ENCODE data around the gene SLC16A1. TPM values are rescaled to one million over a fixed set of nuclear protein-coding genes. Genes with fewer than 3 reads are reported as not detected.
"Not testable (repeated sequence)": the region's sequence is repeated elsewhere in the genome, so short reads cannot be mapped to it uniquely, and the experiment has no call there.

The SLC16A1 gene
- total and polyA plus RNA-seq, 9 donors = 10.3 to 38.8 (median 23.3) TPM

DNA sequence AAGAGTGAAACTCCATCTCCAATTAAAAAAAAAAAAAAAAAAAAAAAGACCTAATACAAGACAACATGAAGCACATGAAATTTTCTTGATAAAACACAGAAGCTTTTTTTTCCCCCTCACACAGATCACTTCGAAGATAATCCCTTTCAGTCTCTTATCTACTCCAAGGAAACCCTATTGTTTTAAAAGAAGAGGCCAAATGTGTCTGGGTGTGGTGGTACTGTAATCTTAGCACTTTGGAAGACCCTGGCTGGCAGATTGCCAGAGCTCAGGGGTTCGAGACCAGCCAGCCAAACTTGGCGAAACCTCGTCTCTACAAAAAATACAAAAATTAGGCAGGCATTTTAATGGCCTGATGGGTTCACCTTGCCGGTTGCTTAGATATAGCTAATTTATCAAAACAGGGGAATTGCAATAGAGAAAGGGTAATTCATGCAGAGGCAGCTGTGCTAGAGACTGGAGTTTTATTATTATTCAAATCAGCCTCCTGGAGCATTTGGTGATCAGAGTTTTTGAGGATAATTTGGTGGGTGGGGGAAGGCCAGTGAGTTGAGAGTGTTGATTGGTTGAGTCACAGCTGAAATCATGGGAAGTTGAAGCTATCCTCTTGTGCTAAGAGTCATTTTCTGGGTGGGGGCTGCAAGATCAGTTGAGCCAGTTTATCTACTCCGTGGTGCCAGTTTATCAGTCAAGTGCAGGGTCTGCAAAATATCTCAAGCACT lies 62.5 kb downstream of the SLC16A1 start:
- Histone ChIP-seq H3K4me1 (ENCODE audit: insufficient read depth) (no peaks in the 10 kb centered on the region), H3K4me3 (no peak overlapping the region), H3K36me3 (no peaks in the 10 kb centered on the region), H3K27me3 (no peaks in the 10 kb centered on the region), H3K9me3 (peaks cover 0 to 4% of the 10 kb centered on the region in 2 donors), H3K27ac (no peak overlapping the region)
- DNase-seq = no peak
- intact Hi-C loops (cut with DNase I) = no loop called here
- TF ChIP-seq EP300 (IDR thresholded peaks at IDR 0.05) = no peak
- TF ChIP-seq POLR2A (IDR thresholded peaks at IDR 0.05) = no peak
- TF ChIP-seq, protein P1, sequence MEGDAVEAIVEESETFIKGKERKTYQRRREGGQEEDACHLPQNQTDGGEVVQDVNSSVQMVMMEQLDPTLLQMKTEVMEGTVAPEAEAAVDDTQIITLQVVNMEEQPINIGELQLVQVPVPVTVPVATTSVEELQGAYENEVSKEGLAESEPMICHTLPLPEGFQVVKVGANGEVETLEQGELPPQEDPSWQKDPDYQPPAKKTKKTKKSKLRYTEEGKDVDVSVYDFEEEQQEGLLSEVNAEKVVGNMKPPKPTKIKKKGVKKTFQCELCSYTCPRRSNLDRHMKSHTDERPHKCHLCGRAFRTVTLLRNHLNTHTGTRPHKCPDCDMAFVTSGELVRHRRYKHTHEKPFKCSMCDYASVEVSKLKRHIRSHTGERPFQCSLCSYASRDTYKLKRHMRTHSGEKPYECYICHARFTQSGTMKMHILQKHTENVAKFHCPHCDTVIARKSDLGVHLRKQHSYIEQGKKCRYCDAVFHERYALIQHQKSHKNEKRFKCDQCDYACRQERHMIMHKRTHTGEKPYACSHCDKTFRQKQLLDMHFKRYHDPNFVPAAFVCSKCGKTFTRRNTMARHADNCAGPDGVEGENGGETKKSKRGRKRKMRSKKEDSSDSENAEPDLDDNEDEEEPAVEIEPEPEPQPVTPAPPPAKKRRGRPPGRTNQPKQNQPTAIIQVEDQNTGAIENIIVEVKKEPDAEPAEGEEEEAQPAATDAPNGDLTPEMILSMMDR (IDR thresholded peaks at IDR 0.05) = no peak
- 89 to 93% (median 91%) methylated on average over 6 of the region's 6 CpGs for WGBS, 3 donors

DNA sequence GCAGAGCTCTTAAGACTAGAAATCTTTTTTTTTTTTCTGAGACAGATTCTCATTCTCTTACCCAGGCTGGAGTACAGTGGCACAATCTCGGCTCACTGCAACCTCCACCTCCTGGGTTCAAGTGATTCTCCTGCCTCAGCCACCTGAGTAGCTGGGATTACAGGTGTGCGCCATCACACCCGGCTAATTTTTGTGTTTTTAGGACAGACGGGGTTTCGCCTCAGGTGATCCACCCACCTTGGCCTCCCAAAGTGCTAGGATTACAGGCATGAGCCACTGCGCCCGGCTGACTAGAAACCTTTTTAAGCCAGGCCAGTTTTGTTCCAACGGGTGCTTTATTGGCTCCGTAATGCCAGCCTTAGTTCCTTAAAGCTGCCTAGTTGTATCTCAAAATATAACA lies 66.1 kb downstream of the SLC16A1 start:
- H3K27me3 ChIP-seq; H3K27ac ChIP-seq; H3K4me1 ChIP-seq (ENCODE audit: insufficient read depth); H3K9me3 ChIP-seq; H3K36me3 ChIP-seq; DNase-seq; H3K4me3 ChIP-seq: not testable (repeated sequence)
- WGBS, 3 donors = 90 to 93% (median 92%) methylated on average over 9 of the region's 9 CpGs
- intact Hi-C loops (cut with DNase I) = loop anchor here in 3 of 4 donors (10.0 kb wide), 3 partner anchors 55 to 155 kb away; no protein-coding TSS in a partner anchor

DNA sequence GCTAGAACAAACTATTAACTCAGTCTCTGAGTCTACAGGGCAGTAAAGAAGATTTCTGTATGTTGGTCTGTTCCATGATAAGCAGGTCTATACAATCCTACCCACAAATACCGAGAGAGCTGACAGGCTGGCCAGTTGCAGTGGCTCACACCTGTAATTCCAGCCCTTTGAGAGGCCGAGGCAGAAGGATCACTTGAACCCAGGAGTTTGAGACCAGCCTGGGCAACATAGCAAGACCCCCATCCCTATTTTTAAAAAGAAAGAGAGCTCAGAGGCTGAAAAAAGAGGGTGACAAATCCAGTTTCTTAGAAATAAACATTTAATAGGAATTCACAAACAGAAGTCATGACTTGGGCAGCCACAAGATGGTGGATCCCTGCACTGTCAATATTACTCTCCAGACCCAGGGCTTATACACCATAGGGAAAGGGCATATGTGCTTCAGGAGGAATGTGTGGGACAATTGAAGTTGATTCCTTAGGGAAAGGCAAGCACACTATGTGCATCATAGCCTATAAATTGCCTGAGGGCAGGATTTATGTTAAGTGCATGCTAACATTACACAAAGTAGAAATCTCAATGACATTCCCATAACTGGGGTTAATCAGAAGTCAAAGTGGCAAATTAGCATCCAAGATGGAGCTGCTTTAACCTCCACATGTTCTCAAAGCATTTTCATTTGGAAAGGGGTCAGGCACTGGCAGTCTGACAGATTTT lies 66.8 kb downstream of the SLC16A1 start:
- Histone ChIP-seq H3K27me3 (no peaks in the 10 kb centered on the region), H3K9me3 (no peaks in the 10 kb centered on the region), H3K36me3 (no peaks in the 10 kb centered on the region), H3K27ac (no peak overlapping the region), H3K4me1 (ENCODE audit: insufficient read depth) (no peaks in the 10 kb centered on the region), H3K4me3 (no peak overlapping the region)
- intact Hi-C loops (cut with DNase I) = loop anchor here in 3 of 4 donors (10.0 kb wide), 3 partner anchors 56 to 156 kb away; no protein-coding TSS in a partner anchor
- 47 to 69% (median 52%) methylated on average over 2 of the region's 2 CpGs for WGBS, 3 donors
- TF ChIP-seq EP300 (IDR thresholded peaks at IDR 0.05) = no peak
- TF ChIP-seq POLR2A (IDR thresholded peaks at IDR 0.05) = no peak
- TF ChIP-seq, protein P1 (IDR thresholded peaks at IDR 0.05) = no peak
- DNase-seq = no peak

DNA sequence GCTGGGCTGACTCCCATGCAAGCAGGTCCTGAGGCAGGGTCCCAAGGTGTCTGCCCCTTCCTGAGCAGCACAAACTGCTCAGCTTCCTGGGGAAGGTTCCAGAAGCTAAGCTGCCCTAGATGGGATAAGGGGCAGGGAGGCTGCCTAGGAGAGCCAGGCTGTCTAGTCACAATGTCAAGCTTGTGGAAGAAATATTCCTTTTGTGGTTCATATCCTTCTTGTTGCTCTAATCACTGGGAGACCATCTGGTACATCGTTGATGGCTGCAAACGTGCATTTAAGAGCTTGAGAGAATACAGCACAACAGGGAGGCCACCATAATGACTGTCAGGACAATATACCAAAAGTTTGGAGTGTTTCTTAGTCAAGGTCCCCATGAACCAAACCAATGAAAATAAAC lies 67.4 kb downstream of the SLC16A1 start:
- intact Hi-C loops (cut with DNase I) = loop anchor here in 3 of 4 donors (10.0 kb wide), 3 partner anchors 56 to 156 kb away; no protein-coding TSS in a partner anchor
- DNase-seq = no peak

More for the DNA sequence above, 67.4 kb downstream of the SLC16A1 start:
- Histone ChIP-seq H3K27me3 (no peaks in the 10 kb centered on the region), H3K36me3 (no peaks in the 10 kb centered on the region), H3K4me3 (no peak overlapping the region), H3K27ac (no peak overlapping the region), H3K4me1 (ENCODE audit: insufficient read depth) (no peaks in the 10 kb centered on the region), H3K9me3 (no peaks in the 10 kb centered on the region)
- TF ChIP-seq EP300 (IDR thresholded peaks at IDR 0.05) (no peak), POLR2A (IDR thresholded peaks at IDR 0.05) (no peak)
- TF ChIP-seq, protein P1 (IDR thresholded peaks at IDR 0.05) = no peak
- 37 to 53% (median 42%) methylated on average over 2 of the region's 2 CpGs for WGBS, 3 donors

Data from ovary (tissue), 9 donors.